Activated CD4-positive, alpha-beta T cell treated with anti-CD3 and anti-CD28 coated beads, Interleukin-2, amount 50 U/mL, for 24 hours (primary cell): ENCODE data around the gene PHLDB2.

ENCODE experiments used
- DNase-seq, 2 donors: peaks; one replicate each; pipeline ENCODE4 v3.0.0-alpha.2; 2020; ENCODE audit warnings: low read depth in 1 of 2, low spot score in 1 of 2

PHLDB2 gene

DNA sequence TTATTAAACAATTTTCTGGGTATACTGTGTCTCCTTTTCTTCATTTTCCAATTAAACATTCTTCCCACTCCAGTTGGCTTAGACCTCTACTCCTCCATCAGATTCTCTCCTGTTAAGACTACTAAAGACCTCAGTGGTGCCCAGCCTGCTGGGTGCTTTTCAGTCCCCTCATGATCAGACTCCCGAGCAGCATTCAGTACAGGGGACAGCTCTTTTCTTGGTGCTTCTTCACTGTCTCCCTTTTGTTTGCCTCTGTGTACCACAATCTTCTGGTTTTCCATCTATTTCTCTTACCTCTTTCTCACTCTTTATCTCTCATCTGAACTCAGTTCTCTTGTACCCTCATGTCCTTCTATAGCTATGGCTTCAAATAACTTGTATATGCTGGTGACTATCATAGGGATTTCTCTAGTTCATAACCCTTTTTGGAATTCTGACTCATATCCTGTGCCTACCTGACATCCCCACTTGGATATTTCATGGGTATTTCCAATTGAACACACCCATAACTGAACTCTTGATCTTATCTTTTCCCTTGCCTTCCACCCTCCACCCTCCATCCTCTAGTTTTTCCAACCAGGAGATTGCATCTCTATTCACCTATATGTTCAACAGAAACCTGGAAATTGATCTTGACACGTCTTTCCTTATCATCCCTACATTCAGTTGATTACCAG is 64.2 kb downstream of the PHLDB2 start:
- no peak for DNase-seq

DNA sequence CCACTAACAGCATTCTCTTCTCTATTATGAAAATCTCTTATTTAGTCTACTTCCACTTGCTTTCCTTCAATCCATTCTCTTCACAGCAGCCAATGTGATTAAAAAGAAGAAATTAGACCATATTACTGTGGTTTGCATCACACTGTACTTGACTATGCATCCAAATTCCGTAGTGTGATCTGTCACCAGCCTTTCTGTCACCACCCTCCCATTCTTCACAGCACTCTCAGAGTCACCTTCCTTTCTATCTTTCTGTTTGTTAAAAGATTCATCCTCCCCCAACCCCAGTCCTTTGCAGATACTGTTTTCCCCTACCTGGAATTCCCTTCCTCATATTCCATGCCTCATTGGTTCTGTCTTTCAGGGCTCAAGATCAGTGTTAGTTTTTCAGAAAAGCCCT is 64.7 kb downstream of the PHLDB2 start:
- no peak for DNase-seq

DNA sequence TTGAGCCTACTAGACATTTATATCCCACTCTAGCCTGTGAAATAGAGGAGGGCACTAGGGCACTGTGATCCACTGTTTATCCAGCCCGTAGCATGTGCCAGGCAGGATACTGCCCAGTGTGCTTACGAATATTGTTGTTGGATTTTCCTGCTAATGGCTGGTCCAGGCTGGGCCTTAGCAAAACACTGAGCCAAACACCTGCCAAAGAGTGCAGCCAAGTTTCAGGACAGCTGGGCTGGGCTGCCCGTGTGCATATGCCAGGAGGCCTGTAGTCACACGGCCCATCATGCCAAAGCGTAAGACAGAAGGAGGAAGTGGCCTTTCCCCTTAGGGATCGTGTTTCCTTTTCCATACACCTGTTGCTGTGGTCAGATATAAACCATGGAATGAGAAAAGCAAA is 65.2 kb downstream of the PHLDB2 start:
- no peak for DNase-seq

DNA sequence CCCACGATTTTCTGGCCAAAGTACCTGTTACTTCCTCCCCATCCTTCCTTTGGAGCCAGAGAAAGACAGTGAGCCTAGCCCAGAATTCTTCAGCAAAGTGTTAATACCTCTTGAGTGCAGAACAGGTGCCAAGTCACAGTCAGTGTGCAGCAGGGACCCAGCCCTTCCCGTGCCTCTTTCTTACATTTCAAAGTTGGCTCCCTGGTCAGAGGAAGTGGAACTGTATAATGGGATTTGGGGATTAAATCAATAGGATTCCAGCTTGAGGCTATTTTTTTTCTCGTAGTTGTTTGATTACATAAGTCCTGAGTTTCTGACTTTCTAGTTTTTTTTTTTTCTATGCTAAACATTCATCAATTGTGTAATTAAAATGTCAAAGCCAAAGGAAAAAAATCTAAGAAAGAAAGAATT is 67.2 kb downstream of the PHLDB2 start:
- no peak for DNase-seq

DNA sequence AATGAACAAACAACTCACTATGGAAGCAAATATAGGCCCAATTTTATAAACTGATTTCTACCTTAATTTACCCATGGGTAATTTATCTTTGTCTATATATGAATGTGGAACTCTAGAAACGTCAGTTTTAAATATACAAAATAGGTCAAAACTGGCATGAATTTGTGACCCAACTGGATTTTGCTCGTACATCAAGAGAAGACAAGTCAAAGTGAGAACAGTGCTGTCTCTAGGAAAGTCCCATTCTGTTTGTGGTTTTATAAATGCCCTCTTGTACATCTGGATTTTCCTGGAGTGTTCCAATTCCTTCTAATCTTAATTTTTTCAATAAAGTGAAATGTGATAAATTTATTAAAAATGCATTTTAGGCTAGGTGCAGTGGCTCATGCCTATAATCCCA is 69.5 kb downstream of the PHLDB2 start:
- DNase-seq: no peak

GRCh38 chr3:111929484-111929883 is 70.4 kb downstream of the PHLDB2 start:
- DNase-seq: no peak

DNA sequence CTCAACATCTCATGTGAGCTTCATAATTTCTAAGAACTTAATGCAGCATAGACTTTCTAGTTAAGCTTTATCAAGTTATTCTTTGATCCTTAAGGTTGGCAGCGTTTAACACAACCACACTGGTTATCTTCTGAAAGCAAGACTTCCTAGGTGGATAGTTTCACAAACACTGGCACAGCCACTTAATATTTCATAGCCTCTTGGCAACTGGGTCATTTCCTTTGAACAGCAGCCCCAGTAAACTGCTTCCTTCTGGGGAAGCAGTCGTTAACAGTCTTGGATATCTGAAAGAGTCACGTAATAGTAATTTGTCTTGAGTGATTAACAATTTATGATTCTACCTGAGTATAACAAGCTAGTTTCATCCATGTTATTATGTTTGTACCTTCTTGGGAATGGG is 73.9 kb downstream of the PHLDB2 start:
- no peak for DNase-seq

- DNase-seq: no peak
Measured at GRCh38 chr3:111936191-111936841, 77.3 kb downstream of the PHLDB2 start.

DNA sequence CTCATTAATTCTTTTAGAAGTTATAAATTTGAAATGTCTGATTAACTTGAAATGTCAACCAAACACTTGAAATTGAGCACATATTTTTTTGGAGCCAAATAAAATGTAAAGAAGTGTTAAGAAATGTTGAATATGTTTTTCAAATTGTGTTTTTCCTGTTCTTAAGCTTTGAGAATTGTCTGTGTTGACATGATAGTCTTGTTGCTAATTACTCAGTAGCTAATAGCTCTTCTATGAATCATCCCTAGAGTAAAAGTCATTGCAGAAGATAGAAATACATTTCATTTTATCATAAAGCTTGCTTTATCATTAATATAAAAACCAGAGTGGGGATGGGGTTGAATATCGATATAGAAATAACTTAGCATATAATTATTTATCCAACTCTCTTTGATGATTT is 77.9 kb downstream of the PHLDB2 start:
- DNase-seq: no peak

DNA sequence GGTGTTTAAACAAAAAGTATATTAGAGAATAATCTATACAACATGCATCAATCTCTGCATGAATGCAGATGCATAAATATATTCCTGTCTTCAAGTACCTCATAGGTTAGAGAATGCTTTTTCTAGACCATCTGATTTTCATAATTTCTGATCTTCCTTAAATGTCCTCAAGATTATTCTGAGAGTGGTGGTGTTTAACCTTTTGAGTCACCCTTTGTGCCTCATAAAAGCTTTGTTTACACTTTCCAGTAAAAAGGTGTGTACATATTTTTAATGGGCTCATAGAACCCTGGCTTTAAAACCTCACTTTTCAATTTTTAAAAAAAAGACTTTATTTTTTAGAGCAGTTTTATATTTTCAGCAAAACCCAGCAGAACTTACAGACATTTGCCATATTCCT is 78.8 kb downstream of the PHLDB2 start:
- no peak for DNase-seq

DNA sequence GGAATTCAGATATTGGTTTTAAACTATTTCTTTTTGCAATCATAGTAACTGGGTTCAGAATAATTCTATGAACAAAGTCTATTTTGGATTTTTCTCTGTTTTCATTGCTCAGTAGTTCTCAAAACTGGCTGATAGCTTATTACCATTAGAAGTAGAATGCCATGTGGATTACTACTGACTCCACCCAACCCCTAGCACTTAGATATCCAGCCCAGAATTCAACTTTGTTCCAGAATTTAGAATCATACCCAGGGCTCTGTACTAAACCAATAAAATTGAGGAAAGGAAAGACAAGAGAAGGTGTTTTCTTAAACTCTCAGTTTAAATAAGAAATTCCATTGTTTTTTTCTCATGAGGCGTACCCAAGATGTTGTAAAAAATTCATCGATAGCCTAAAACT is 80.8 kb downstream of the PHLDB2 start:
- DNase-seq: no peak

GRCh38 chr3:111943533-111943932 is 84.5 kb downstream of the PHLDB2 start:
- no peak for DNase-seq

- DNase-seq: no peak
Measured at GRCh38 chr3:111944372-111944771, 85.3 kb downstream of the PHLDB2 start.

DNA sequence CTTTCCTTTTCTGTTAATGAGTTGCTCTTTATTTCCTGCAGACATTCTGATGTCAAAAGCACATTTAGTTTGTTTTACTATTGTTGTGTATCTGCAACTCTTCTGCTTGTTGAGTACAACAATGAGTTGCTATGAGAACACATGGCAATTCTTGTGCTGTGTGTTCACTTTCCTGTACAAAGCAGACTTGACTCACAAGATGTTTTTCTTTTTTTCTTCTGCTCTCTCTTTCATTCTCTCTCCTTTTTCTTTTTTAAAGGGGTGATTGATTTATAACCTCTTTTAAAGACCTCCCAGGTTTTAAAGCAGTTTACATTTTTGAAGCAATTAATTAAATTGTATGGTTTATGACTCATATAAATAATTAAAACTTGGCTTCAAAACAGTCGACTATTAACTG is 88.2 kb downstream of the PHLDB2 start:
- DNase-seq: no peak

DNA sequence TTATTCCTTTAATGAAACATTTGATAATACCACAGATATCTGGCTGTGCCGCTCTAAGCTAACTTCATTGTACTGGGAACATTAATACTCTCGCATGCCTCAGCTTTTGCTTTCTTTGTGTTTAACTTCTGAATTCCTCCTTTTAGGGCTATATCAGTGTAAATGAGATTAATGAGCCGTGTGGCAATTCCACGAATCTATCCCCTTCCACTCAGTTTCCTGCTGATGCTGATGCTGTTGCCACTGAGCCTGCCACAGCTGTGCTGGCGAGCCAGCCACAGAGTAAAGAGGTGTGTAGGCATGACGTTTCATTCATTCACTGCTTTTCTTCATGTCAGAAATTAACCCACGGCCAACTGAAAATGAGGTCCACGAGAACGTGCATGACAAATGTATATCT is 89.7 kb downstream of the PHLDB2 start:
- DNase-seq: no peak

GRCh38 chr3:111949712-111950111 is 90.6 kb downstream of the PHLDB2 start:
- no peak for DNase-seq

- no peak for DNase-seq
Measured at GRCh38 chr3:111951032-111951431, 92.0 kb downstream of the PHLDB2 start.

DNA sequence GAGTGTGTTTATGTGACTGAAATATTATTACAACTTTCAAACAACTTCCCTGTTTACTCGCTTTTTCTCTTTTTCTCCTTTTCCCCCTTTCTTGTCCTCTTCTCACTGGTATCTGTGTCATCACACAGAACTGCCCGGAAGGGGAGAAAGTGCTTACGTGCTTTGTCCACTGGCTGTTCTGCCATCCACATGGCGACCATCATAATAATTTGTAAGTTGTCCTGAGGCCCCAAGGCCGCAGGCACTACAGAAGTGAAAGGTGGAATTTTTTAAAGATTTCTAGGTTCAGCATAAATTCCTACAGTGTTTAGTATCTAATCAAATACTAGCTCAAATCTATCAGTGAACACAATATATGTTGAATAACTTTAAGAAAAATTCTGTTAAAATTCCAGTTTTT is 93.0 kb downstream of the PHLDB2 start:
- no peak for DNase-seq

GRCh38 chr3:111952866-111953450 is 93.9 kb downstream of the PHLDB2 start:
- no peak for DNase-seq

GRCh38 chr3:111954228-111954990 is 95.3 kb downstream of the PHLDB2 start:
- DNase-seq: no peak

- no peak for DNase-seq
Measured at GRCh38 chr3:111955876-111956275, 96.8 kb downstream of the PHLDB2 start.

GRCh38 chr3:111956449-111956848 is 97.4 kb downstream of the PHLDB2 start:
- DNase-seq: no peak
